Left cardiac atrium (tissue), 4 donors: ENCODE measurements around the gene SMYD3. TPM values are rescaled to one million over a fixed set of nuclear protein-coding genes. Genes with fewer than 3 reads are reported as not detected.
"Not testable (repeated sequence)": the region's sequence is repeated elsewhere in the genome, so short reads cannot be mapped to it uniquely, and the experiment has no call there.

Experiments used
- ATAC-seq, 2 donors: fragments of 200-7000 bp; cut with Tn5 transposase; one replicate each; pipeline ENCODE4 v1.9.1; 2020; ENCODE audit warnings: mild to moderate bottlenecking in 2 of 2, moderate library complexity in 2 of 2
- DNase-seq: peaks from one replicate; pipeline ENCODE4 v3.0.0-alpha.2; 2020
- intact Hi-C, 2 donors: fragments of 100-400 bp; cut with DNase I; formaldehyde crosslinking; loops; one replicate each; pipeline versions ENCODE4 v1.14.1 to v1.15.1; 2022 to 2023
- total RNA-seq, 2 donors: library from RNA; stranded (reverse); fragmentation: NEBNext Ultra II Directional; extraction: Animal tissue kit (Norgen Biotek cat#: 25700); gene quantifications; one replicate each; pipeline ENCODE4 v1.2.1, GENCODE V29; 2021
- donor health status: DM: no; HTN: yes; CAD: no.
- donor health status: DM: no; HTN: yes; CAD: no; lungs with severe emphysema.
- donor health status: DM: yes; HTN: yes; CAD: no.
- donor health status: Dilated cardiomyopathy.

Gene SMYD3
- total RNA-seq, 2 donors from 2014 or later = 6.5 to 11.9 TPM

DNA sequence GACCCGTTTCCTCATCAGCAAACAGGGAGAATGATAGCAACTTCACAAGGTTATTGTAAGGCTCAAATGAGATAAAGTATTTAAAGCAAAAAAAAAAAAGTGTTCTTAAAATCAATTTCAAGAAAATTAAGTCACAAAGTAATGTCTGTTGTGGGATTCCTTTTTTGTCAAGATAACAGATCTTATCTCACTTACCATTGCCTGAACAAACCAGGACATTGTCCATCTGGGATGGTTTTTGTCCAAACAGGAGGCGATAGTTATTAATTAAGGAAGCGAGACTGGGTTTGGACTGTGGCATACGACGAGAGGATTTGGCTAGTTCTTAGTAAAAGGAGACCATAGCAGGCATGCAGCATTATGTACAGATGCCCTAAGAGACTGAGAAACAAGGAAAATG lies 458.4 kb downstream of the SMYD3 start:
- DNase-seq = no peak
- ATAC-seq = no peak
- intact Hi-C loops = no loop called here

DNA sequence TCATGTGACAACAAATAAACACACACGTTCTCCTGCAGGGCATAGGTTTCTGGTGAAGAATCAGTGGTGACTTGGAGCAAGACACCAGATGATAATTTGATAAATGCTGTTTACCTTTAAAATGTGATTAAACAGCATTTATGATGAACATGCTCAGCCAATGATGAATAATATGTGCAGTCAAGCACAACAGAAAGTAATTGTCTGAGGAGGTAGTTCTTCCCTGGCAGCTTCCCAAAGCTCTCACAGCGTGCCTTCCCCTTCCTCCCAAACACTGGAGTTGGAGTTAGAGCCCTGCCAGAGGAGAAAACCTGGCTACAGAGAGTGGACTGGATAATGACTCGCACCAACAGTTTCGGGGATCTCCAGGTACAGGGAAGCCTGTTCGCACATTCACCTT lies 463.5 kb downstream of the SMYD3 start:
- DNase-seq (no peak), ATAC-seq (no peak)

DNA sequence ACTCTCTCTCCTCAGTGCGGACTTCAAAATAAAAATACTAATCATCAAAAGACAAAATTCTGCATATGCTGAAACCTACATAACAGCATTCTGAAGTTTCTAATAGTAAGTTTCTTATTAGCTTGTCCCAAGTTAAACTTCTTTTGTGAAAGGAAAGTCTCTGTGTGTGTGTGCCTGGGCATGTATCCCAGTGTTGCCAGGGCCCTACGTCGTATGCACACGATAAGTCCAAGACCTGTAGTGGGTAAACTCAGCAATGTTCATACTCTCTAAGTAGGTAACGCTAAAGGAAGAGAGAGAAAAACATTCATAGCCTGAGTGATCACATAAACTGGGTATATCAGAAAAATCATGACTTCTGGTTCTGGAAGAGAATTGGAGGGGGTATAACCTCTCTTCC lies 465.7 kb downstream of the SMYD3 start:
- intact Hi-C loops = no loop called here
- DNase-seq (no peak), ATAC-seq (no peak)

More for the DNA sequence above, 463.5 kb downstream of the SMYD3 start:
- intact Hi-C loops = no loop called here

DNA sequence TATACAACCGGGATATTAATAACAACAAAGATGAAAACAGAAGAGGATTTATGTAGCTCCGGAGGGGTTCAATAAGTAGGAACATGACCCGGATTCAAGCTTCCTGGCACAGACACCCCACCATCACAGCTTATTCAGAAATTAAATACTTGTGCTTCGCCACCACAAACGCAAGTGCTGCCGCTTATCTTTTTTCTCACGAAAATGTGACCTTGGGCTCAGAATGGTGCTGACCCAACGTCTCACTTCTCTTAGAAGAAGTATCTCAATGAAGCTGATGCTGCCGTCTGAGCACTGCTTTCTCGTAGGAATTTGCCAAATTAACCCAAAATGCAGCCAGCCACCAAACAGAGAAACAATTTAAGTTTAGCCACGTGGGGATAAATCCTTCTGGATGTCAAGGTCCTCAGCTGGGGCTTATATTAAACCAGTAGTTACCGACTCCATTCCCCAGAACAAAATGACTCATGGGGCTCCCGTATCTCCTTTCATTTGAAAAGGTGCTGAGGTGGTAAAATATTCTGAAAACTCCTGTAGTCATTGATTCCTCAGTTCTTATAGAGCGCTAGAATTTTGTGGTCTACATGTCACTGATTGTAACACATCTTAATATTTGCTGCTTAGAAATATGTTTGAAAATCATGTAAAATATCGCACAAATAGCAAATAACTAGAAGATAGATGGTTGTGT lies 466.7 kb downstream of the SMYD3 start:
- intact Hi-C loops = no loop called here
- ATAC-seq (no peak), DNase-seq (no peak)

DNA sequence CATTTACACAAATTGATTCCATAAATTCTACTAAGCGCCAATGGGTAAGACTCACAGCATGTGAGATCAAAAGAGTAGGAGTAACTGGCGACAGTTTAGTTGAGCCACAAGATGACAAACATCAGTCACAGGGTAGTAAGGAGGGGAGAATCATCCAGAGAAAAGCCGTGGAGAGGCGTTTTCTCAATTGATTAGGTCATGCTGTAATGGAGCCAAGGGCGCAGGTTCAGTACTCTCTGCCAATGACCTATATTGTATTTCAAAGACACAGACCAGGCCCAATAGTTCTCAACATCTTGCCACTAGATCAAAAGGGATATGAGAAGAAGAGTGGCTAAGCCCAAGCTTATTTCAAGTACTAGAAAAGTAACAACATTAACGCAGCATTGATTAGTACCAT lies 467.5 kb downstream of the SMYD3 start:
- DNase-seq = no peak
- no peak for ATAC-seq
- intact Hi-C loops = no loop called here

DNA sequence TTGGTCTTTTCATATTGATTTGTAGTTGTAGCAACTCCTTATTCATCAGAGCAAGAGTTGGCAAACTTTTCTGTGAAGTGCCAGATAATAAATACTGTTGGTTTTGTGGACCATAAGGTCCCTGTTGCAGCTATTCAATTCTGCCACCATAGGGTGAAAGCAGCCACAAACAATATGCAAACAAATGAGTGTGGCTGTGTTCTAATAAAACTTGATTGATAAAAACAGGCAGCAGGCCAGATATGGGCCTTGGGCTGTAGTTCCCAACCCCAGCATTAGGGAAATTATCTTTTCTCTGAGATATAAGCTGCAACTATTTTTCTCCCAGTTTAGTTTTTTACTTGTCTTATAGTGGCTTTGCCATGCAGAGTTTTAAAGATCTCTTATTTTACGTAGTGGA lies 469.2 kb downstream of the SMYD3 start:
- intact Hi-C loops = no loop called here
- ATAC-seq (no peak), DNase-seq (no peak)

DNA sequence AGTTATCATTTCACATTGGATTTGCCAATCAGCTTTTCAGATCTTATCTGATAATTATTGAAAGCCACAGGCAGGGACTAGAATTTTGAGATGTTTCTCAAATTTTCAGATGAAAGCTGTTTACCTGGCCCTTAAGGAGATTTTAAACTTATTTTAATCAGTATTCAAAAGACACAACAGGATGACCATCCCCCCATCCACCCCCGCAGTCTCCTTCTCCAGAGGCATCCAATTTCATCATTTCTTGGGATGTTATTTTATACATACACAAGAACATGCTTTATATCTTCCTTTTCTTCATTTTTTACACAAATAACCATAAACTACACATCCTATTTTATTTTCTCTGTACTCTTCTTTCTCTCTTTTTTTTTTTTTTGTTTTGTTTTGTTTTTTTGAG lies 470.9 kb downstream of the SMYD3 start:
- DNase-seq (no peak), ATAC-seq (no peak)
- intact Hi-C loops = no loop called here

DNA sequence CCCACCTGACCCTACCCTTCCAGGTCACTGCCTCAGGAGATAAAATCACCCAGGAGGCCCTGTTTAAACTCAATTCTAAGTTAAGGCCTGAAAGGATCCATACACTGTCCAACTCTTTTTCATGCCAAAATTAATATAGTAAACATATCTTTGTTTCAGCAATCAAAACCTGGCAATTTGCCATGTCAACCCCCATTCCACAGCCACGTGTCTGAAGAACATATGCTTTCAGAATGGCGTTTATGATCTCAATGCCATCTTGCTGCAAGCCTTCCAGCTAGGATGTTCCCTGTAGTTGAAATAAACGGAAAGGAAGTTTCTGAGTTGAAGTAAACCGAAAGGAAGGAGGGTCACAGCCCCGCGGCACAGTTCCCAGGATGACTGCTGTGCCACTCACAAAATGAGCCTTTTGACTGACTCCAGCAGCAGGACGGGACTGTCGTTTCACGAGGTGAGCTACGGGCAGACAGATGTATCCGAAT lies 472.0 kb downstream of the SMYD3 start:
- no peak for ATAC-seq
- intact Hi-C loops = no loop called here
- no peak for DNase-seq

DNA sequence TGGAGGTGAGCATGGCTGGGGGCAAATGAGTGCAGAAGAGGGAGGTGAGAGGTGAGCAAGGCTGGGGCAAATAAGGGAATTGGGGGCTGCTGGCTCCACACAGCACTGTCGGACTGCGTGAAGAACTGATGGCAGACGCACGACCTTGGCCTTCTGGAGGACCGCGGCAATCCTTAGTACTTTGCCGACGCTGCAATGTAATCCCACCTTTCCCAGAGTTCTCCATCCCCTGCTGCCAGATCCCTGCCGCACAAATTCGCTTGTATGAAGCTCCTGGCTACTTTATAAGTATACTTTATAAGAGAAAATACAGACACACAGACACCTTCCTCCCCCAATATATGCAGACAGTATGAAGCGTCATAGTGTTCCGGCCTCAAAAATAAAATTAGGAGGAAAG lies 472.4 kb downstream of the SMYD3 start:
- DNase-seq (no peak), ATAC-seq (no peak)
- intact Hi-C loops = no loop called here

DNA sequence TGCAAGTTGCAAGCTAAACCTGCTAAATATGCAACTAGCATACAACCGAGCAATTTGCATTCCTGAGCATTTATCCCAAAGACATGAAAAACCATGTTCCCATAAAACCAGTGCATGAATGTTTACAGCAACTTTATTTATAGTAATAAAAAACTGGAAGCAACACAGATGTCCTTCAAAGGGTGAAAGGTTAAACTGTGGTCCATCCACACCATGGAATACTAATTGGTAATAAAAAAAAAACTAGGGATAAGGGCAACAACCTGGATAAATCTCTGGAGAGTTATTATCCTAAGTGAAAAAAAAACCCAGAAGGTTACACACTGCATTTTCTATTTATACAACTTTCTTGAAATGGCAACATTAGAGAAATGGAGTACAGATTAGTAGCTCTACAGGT lies 474.1 kb downstream of the SMYD3 start:
- intact Hi-C loops = no loop called here
- DNase-seq = no peak
- no peak for ATAC-seq

DNA sequence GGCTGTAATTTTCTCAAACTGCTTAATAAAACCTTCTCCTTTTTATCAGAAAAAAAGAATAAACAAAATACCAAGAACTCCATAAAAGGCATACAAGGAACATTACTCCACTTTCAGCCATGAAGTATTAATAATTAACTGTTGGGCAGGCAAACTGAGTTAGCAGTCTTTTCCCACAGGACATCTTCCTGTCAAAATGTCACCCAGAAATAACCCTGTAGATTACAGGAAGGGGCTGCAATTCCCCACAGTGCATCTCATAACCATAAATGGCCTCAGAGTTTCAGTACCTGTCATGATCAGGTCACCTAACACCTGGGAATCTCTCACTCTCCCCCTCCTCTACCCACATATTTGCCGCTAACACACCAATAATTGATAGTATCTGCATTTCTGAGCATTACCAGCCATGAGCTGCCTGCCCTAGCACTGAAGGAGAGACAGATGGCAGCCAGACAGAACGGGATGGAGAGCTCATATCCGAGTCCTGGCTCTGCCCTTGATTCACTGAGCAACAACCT lies 475.0 kb downstream of the SMYD3 start:
- DNase-seq = no peak
- intact Hi-C loops = no loop called here
- no peak for ATAC-seq

DNA sequence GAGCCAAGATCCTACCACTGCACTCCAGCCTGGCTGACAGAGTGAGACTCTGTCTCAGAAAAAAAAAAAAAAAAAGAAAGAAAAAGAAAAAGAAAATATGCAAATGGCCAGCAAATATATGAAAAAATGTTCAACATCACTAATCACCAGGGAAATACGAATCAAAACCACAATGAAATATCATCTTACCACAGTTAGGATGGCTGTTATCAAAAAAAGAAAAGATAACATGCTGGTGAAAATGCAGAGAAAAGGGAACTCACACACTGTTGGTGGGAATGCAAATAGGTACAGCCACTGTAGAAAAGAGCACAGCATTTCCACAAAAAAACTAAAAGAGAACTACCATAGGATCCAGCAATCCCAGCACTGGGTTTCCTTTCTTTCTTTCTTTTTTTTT lies 477.5 kb downstream of the SMYD3 start:
- DNase-seq = no peak
- no peak for ATAC-seq
- intact Hi-C loops = no loop called here

DNA sequence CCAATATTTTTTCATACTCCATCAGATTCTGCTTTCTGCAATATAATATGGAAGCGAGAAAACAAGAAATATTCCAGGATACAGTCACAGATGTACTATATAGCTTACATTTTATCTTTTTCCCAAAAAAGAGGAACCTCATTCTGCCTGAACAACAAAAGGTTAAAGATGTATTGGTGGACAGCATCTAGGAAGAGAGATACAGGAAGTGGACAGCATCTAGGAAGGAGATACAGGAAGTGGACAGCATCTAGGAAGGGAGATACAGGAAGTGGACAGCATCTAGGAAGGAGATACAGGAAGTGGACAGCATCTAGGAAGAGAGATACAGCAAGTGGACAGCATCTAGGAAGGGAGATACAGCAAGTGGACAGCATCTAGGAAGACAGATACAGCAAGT lies 483.0 kb downstream of the SMYD3 start:
- DNase-seq, ATAC-seq, intact Hi-C loops: not testable (repeated sequence)

DNA sequence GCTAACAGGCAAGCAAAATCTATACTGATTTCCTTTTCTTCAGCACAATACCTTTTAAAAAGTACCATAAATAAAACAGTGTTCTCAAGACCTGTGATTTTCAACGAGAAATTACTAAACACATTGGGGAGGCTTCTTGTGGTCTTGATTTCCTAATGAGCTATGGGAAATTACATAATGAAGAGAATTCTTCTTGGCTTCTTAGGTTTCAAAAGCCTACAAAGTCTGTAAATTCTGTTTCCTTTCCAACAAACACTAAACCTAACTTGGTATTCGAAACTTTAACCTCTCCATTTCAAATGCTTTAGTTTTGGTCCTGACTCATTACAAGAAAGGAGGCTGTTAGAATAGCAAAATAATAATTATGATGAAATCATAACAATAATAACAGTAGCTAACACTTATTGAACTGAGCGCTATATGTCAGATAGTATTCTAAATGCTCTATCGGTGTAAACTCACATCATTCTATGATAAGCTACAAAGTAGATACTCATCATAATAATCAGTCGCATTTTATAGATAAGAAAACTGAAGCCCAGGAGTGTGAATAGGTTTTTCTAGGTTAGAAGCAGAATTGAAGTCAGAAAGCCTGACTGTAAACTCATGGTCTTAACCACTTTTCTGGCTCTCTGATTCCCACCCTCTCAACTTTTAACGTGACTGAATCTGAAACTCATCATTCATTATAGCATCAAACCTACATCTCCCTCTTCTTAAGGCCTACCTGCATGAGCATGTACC lies 486.7 kb downstream of the SMYD3 start:
- intact Hi-C loops = no loop called here
- ATAC-seq (no peak), DNase-seq (no peak)

DNA sequence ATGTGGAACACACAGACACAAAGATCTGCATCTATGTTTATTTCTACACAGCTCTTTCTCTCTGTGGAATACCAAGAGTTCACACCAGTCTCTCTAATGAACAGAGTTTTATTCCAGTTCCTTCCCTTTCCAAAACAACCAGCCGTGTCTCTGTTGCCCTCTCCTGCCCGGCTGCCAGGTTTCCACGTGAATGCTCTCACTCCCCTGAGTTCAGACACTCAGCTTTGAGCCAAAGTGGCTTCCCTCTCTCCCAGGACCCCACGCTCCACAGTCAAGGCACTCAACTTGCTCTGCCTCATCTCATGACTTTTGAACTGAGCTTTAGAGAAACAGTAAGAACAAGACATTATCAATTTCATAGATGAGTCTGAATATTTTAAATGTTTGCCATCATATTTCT lies 488.9 kb downstream of the SMYD3 start:
- ATAC-seq = no peak
- DNase-seq = no peak
- intact Hi-C loops = loop anchor here in 1 of 2 donors (10.0 kb wide), 1 partner anchor 97 kb away; no protein-coding TSS in a partner anchor

DNA sequence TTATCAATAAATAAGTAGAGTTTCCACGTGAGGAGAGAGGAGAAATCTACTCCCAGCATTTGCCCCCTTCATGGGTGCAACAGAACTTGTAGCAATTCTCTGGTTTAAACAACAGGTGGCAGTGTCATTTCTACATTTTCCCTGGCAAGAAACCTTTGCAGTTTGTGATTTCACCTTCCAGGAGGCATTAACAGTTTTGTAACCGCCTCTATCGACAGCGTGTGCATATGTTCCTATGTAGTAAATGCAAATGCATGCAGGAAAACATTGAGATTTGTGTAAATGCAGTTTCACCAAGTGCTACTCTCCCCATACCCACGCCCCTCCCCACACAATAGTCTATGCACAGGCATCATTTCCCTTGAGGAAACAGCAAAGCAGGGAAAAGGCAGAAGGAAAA lies 494.7 kb downstream of the SMYD3 start:
- ATAC-seq (no peak), DNase-seq (no peak)
- intact Hi-C loops = loop anchor here in 1 of 2 donors (2.0 to 10.0 kb wide), 3 partner anchors 102 to 480 kb away; no protein-coding TSS in a partner anchor

DNA sequence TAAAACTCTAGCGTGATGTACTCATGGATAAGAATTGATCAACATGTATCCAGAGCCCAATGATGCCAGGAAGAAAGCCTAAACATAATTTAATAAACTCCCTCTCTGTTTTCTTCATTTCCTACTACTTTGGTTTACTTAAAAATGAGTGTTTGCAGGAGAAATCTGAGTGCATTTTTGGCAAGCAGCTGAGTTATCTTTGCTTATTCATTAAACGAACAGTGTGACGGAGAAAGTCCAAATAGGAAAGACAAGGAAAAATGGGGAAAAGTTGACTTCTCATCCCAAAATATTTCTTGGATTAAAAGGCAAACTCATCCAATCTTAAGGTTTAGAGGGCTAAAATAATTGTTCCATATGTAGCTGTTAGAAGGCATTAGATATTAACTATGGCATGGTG lies 496.7 kb downstream of the SMYD3 start:
- intact Hi-C loops = loop anchor here in 1 of 2 donors (5.0 to 10.0 kb wide), 2 partner anchors 104 to 482 kb away; no protein-coding TSS in a partner anchor
- no peak for ATAC-seq
- DNase-seq = no peak

DNA sequence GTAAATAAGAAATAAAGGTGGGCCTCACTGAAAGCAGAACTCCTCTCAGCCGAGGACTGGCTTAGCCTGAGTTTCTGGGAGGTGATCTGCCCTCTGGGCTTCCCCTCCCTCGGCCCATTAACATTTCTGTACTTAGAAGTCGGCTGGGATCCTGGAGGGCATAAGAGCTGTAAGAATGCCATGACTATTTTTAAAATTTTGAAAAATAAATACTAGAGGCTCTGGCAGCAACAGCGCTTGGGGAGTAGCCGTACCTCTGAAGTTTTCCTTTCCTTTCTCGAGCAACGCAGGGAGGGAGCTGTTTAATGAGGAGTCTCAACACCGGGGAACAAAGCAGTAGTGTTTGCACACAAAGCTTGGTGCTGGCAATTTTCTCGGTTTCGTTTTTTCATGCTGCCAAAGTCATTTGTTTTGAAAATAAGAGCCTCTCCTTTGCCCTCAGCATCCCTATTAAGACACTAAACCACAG lies 498.7 kb downstream of the SMYD3 start:
- ATAC-seq = no peak
- DNase-seq = no peak
- intact Hi-C loops = no loop called here

DNA sequence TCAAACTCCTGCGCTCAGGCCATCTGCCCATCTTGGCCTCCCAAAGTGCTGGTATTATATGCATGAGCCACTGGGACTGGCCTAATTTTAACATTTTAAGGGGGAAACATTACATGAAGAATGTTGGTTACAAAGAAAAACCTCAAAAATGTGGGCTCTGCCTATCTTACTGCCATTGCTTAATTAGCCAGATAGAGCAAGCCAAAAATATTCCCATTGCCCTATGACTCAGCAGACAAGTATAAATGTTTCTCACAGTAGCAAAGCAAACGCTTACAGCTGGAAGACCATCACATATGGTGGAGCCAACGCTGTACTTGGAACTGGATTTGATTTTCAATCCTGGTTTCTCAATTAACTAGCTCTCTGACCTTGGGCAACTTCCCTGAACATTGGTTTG lies 502.0 kb downstream of the SMYD3 start:
- DNase-seq (no peak), ATAC-seq (peak; percentile 67 to 95)
- intact Hi-C loops = no loop called here

DNA sequence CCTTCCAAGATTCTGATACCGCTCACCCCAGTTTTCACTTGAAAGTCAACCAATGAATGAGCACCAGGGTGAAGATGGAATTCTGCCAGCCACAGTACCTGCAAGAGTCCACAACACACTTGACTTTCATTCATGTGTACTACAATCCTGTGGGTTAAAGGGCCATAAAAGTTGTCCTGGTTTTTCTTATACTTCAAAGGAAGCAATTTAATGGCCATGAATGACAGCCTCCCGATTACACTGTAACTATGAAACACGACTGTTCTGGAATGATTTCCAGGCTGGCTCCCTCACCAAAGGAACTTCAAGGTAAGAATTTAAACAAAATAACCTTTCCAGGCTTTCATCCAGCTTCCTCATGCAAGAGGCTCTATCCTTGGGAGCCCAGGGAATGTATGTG lies 502.8 kb downstream of the SMYD3 start:
- no peak for DNase-seq
- intact Hi-C loops = loop anchor here in 1 of 2 donors (5.0 kb wide), 1 partner anchor 847 kb away; no protein-coding TSS in a partner anchor
- no peak for ATAC-seq
